NCI-H187 (cell line): ENCODE results near the gene SEZ6.

Experiments
- DNase-seq, 2 experiments: peaks; one replicate each; lab custom pipeline; 2025; lab: John Stamatoyannopoulos, UW

SEZ6 gene, protein sequence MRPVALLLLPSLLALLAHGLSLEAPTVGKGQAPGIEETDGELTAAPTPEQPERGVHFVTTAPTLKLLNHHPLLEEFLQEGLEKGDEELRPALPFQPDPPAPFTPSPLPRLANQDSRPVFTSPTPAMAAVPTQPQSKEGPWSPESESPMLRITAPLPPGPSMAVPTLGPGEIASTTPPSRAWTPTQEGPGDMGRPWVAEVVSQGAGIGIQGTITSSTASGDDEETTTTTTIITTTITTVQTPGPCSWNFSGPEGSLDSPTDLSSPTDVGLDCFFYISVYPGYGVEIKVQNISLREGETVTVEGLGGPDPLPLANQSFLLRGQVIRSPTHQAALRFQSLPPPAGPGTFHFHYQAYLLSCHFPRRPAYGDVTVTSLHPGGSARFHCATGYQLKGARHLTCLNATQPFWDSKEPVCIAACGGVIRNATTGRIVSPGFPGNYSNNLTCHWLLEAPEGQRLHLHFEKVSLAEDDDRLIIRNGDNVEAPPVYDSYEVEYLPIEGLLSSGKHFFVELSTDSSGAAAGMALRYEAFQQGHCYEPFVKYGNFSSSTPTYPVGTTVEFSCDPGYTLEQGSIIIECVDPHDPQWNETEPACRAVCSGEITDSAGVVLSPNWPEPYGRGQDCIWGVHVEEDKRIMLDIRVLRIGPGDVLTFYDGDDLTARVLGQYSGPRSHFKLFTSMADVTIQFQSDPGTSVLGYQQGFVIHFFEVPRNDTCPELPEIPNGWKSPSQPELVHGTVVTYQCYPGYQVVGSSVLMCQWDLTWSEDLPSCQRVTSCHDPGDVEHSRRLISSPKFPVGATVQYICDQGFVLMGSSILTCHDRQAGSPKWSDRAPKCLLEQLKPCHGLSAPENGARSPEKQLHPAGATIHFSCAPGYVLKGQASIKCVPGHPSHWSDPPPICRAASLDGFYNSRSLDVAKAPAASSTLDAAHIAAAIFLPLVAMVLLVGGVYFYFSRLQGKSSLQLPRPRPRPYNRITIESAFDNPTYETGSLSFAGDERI

DNA sequence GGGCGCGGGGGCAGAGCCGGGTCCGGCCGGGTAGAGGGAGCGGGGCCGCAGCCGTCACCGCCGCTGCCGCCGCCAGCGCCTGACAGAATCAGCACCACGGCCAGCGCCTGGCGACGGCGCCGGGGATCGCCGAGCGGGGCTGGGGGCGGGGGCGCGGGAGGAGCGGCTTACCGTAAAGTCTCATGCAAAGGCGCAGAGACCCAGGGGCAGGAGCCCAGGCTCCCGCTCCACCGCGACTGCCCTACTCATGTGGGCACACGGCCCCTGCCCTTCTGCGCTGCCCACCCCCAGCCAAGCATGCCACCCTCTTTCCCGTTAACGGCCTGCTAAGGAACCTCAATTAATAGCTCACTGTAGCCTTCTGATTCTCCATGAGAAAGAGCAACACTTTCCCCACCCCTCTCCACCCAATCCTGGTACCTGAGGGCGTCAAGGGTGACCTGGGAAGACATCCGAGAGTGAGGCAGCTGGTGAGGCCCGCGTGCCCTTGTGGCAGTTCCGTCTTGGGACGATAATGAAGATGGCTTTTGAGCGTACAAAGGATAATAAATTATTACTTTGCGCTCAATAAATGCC lies at the start of gene SEZ6:
SEZ6 (minus strand) TSS at position 98 of the 576 bp plus-strand sequence. CDS start 164 bp downstream, outside the sequence.
- DNase-seq: peak; percentile 41 to 58

DNA sequence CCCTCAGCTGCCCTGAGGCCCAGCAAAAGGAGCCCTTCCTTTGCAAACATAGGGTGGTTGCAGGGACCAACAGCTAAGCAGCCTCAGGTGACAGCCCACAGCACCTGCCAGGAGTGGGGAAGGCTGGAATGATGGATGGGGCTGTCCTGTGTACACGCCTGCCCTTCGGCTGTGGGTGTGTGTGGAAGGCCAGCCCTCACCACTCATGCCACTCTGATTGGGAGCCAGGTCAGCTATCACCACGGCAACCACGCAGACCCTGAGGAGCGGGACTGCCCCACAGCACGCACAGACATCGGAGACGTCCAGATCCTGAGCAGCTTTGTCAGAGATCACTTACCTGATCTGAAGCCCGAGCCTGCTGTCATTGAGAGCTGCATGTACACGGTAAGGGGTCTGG lies 49.0 kb upstream of the SEZ6 start:
- no peak for DNase-seq

DNA sequence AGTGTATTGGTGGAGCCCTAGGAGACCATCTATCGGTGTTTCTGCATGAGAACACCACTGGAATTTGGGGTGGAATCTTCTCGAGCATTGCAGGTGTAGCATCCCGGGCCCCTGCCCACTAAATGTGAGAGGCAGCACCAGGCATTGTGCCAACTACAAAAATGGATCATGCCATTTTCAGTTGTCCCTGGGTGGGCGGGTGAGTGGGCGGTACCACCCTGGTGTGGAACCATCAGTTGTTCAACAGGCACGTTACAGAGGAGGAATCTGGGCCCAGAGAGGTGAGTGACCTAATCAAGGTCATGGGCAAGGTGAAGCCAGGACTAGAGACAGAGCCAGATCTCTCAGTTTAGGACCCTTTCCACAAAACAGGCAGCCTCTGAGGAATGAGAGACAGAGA lies 45.9 kb upstream of the SEZ6 start:
- DNase-seq: no peak

DNA sequence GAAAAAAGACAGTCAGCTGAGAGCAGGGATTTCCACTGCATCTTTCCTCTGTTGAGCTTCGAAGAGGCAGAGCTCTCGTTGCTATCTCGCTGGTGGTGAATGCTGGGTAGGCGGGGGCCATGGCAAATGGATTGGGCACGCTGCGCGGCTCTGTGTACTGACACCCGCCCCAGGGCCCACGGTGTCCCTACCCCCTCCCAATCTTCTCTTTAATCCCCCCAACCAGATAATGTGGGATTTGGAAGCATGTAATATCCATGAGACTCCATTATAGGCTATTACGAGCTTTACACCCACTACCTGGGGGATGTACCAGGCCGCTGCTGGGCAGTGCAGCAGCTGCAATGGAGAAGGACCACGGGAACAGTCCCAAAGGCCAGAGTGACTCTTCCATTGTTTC lies 45.4 kb upstream of the SEZ6 start:
- no peak for DNase-seq

DNA sequence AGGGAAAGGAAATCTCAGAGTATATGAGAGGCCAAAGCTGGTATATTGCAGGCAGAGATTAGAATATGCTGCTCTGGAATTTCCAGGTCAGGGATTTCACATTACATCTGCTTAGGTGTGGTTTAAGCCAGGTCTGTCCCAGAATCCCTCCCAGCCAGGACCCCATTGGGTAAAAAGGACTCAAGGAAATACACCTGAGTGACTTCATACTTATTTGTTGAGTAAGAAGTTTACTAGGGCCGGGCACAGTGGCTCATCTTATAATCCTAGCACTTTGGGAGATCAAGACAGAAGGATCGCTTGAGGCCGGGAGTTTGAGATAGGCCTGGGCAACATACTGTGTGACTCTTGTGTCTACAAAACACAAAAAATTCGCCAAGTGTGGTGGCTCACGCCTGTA lies 44.3 kb upstream of the SEZ6 start:
- no peak for DNase-seq

DNA sequence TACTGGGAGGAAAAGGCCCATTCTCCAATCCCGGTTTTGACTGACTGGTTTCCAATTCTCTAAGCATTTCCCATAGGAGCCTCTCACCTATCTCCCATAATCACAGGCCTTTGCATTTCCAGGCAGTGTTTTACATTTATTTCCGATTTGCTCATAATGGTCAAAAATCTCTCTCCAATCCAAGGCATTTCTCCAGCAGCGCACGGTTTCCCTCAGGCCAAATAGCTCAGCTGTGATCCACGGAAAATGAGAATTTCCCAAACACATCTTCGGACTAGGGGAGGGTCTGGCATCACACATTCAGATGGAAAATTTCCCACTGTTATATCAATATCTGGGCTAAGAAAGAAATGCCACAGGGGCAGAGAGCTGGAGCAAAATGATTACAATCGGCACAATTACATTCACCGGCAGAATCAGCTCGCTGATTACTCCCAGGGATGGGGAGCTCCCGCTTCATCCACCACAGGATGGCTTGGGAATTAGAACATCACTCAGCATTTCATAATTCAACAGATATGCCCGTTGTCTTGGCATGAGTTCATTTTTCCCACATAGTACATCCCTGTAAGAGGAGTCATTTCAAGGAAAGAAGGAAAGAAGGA lies 43.8 kb upstream of the SEZ6 start:
- DNase-seq: no peak

DNA sequence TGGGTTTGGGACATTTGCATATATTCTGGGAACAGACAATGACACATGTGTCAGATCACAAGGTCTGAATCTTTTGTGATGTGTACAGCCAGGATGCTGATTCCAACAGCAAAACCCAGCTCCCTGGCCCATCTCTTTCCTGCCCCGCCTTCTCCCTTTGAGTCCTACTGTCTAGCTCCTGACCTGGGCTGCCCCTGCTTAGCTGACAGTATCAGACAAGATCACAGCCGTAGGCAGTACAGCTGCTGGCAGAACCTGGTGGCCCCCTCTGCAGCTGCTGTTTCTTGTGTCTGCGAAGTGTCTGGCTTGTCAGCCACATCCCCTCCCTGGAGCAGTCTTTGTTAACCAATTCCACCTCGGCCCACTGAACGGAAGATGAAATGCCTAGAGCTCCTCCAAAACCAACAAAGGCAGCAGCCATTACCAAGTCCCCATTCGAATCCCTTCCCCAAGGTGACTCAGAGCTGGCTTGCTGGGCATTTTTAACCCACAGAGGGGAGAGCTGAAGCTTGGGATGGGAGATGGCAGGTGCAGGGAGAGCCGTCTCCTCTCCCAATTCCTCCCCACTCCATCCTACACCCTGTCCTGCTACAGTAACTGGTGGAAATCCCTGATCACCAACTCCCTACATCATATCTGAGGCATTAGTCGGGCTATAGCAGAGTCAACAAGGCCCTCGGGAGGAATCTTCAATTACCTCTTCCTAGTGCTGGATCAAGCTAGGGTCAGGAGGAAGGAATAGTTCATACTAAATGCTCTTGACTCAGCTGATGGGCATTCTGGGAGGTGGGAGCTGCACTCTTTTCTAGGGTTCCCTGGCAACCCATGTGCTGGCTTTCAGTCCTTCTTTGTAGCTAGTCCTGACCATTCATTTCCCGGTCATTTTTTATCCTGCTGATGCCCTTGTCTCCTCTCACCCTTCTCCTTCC lies 42.9 kb upstream of the SEZ6 start:
- peak in 1 of 2 experiments; percentile 16 for DNase-seq

DNA sequence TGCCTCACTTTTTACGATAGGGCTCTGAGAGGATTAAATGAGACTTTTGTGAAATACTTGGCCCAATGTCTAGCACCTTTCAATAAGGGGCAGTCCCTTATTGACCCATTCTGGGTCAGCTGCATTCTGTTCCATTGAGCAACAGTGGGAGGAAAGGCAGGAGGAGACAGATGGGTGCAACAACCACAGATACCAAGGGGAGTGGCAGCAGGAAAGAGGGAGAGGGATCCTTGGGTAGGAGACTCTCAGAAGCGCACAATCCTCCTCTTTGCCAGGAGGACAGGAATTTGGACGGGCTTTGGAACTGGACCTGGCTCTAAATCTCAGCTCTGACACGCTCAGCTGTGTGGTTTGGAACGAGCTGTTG lies 40.6 kb upstream of the SEZ6 start:
- no peak for DNase-seq

DNA sequence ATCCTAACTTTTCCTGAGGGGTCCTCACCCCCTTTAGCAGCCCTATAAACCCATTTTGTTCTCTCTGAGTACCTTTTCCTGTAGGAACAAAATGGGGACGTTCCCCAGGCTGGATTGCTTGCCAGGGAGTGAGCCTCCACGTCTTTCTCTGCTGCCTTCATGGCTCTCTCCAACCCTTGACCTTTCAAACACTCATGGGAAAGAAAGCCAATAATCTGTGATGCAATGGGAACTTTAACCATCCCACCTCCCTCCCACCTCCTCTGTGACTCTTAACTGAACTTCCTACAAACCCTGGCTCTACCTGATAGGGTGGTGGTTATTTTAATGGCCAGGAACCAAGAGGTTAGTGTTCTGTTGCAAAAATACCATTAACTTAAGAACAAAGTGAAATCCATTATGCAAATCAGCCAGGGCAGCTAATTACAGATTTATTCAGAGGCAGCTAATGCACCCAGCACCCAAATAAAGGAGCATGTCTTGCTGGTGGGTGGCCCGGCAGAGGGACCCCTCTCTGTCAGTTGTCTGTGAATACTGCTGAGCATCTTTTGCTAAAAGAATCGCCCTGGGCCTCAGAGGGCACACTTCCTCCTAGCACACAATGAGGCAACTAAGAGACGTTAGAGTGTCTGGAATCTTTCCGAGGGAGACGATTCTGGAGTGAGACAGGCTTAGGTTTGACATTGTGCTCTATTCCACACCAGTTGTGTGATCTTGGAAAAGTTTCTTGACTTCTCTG lies 40.1 kb upstream of the SEZ6 start:
- DNase-seq: no peak

DNA sequence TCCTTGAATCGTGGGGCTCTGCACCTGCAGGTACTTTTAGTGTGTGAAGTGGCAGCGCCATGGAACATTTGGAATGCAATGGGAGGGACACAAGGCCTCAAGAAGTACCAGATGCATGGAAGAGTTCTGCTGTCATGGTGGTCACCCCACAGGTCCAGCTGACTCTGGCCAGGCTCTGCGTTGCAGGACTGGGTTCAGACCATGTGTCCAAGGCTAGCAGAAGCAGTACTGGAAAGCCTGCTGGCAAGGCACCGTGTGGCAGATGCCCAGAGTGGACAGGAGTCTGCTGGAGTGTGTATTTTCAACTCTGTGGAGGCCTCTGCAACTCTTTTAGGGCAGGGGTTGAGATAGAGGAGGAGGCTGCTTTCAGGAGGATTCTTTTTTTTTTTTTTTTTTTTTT lies 39.2 kb upstream of the SEZ6 start:
- DNase-seq: no peak

DNA sequence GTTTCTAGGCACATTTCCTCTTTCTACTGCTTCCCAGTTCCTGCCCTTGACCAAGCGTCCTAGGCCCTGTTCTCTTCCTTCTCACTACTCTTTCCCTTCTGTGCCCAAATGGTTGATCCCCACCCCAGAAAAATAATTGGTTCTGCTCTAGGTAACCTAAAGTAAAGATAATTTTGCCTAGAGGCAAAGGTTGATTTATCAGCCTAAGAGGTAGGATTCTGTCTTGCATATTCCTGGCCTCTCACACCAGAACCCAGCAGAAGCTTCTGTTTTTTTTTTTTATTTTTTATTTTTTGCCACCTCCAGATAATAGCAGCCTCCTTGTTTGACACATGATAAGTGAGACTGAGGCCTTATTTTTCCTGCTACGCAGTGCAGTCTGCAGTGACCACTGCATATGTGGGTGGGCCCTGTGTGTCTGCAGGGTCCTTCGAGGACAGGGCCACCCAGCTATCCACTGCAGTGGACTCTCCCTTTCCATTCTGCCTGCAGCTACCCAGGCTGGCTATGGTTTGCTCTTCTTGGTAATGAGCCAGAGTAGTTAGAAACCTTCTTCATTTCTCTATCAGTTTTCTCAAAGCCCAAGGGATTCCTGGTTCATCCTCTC lies 37.8 kb upstream of the SEZ6 start:
- no peak for DNase-seq

DNA sequence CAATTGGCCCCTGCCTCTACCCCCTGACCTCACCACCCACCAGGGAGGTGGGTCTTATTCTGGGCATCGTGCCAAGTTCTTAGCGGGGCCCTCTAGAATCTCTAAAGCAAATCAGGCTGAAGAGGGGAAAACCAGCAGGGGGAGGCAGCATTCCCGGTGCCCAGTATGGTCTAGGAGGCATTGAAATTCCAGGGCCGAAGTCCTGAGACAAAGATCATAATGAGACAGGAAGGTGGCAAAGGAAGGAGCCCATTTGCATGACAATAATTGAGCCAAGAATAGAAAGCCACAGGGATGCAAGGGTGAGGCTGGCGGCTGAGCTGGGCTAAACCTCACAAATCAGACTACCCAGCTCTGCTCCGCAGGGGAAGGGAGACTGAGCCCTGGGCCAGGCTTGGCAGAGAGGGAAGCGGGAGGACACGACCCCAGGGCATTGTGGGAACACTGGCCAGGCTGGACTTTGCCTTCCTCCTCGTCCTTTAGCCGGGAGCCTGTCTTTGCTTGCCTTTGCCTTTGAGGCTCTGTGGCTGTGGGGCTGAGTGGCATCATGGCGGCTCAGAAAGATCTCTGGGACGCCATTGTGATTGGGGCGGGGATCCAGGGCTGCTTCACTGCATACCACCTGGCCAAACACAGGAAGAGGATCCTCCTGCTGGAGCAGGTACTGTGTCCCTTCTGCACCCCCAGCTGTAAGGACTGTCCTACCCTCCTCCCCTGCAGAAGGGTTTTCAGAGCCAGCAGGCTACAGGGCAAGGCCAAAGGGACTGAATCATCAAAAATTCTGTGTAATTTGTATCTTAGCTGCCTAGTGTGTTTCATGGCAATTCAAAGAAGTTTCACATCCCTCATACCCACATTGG lies 37.1 kb upstream of the SEZ6 start, which contains the start of gene PIPOX:
PIPOX (plus strand) TSS at position 463 of the 860 bp plus-strand sequence; CDS start at position 548, 85 bp downstream.
- DNase-seq: peak; percentile 73 to 84

DNA sequence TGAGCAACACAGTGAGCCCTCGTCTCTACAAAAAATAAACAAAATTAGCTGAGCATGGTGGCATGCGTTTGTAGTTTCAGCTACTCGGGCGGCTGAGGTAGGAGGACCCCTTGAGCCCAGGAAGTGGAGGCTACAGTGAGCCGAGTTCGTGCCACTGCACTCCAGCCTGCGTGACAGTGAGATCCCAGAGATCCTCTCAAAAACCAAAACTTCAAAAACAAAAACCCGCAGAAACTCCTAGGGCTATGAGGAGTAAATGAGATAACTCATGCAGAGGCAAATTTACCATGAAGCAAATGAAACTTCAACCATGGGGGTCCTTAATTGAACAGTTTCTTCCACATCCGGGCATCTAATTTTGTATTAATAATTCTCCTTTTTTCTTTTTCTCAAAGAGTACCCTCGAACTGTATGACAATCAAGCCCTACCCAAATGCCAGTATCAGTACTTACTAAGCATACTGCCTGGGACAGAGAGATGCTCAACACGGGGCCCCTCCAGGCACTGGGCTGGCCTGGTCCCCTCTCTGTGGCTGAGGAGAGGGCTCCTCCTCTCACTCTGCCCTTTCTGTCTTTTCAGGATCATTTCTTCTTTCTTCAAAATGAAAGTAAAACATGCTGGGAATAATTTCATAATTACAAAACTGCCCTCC lies 36.3 kb upstream of the SEZ6 start:
- DNase-seq: no peak

DNA sequence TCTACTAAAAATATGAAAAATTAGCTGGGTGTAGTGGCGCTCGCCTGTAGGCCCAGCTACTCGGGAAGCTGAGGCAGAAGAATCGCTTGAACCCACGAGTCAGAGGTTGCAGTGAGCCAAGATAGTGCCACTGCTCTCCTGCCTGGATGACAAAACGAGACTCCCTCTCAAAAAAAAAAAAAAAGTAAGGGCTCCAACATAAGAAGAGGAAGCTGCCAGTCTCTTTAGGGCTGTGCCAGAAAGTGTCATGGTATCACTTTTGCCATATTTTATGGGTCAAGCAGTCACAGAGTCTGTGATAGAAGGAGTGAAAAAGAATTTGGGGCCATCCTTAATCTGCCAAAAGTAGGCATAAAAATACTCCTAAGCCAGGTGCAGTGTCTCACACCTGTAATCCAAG lies 35.7 kb upstream of the SEZ6 start:
- DNase-seq: no peak

DNA sequence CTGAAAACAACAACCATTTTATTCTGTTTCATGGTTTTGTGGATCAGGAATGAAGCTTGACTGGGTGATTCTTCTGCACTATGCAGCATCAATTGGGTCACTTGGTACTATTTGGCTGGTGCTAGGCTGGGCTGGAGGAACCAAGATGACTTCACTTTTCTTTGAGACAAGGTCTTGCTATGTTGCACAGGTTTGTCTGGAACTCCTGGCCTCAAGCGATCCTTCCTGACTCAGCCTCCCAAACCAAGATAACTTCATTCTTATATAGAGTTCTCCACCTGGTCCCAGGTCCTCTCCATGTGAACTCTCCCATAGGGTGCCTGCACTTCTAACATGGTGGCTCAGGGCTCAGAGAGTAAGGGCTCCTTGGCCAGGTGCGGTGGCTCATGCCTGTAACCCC lies 35.3 kb upstream of the SEZ6 start:
- no peak for DNase-seq

DNA sequence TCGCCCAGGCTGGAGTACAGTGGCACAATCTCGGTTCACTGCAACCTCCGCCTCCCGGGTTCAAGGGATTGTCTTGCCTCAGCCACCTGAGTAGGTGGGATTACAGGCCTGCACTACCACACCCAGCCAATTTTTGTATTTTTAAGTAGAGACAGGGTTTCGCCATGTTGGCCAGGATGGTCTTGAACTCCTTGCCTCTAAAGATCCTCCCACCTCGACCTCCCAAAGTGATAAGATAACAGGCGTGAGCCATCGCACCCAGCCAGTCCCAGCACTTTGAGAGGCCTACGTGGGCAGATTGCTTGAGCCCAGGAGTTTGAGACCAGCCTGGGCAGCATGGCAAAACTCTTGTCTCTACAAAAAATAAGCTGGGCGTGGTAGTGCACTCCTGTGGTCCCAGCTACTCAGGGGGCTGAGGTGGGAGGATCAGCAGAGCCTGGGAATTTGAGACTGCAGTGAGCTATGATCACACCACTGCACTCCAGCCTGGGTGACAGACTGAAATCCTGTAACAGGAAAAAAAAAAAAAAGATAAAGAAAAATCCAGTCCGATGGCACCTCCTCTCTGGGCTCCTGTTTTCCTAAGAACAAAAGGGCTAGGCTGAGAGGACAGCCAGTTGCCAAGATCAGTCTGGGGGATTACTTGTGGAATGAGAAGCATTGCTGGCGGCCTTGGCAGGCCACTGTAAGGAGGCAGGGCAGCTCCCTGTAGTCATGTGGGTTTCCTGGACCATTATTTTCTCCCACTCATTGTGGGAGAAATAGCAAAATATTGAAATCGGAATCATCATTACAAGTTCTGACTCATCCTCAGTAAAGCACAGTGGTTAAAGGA lies 34.1 kb upstream of the SEZ6 start:
- no peak for DNase-seq

DNA sequence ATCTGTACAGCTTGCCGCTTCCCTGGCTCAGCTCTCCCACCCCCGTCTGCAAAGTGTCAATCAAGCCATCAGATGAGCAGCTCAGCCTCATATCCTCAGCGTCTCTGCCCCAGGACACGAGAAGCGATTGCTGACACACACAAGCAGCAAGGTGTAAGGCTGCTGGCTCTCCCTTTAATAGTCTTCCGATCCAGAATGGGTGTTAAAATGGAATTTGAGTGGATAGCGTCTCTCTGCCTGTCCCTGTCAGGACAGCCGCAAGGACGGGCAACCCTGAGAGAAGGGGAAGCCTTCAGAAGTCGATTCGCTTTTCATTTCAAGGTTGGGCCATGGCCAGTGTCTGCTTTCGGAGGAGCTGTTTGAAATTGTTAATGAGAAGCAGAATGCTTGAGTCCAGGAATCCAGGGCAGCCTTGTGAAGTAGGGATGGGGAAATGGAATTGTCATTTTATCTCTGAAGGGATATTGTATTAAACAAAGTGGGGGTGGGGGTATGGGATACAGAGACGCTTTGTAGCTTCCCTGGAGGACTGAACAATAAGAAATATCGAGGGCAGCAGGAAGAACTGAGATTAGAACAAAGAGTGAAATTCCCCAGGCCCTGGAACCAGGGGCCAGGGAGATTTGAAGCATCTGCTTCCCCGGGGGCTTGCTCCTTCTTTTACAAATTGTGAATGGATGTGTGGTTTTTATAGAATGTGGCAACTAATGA lies 32.4 kb upstream of the SEZ6 start:
- DNase-seq: no peak
